ENCODE results near the gene MACROD2.

The MACROD2 gene

GRCh38 chr20:14866841-14867514 is 871.7 kb downstream of the MACROD2 start:
- no peak for DNase-seq (ENCODE audit: low spot score)

GRCh38 chr20:14877301-14878028 is 882.1 kb downstream of the MACROD2 start:
- no peak for DNase-seq (ENCODE audit: low spot score)

- DNase-seq (ENCODE audit: low spot score) = no peak
These were observed 883.3 kb downstream of the MACROD2 start for GRCh38 chr20:14878676-14879019.

GRCh38 chr20:14879020-14879697 is 883.8 kb downstream of the MACROD2 start:
- DNase-seq (ENCODE audit: low spot score) = no peak

GRCh38 chr20:14879839-14880238 is 884.5 kb downstream of the MACROD2 start:
- no peak for DNase-seq (ENCODE audit: low spot score)

- no peak for DNase-seq (ENCODE audit: low spot score)
These were observed 886.2 kb downstream of the MACROD2 start for GRCh38 chr20:14881518-14881917.

GRCh38 chr20:14882157-14882556 is 886.8 kb downstream of the MACROD2 start:
- DNase-seq (ENCODE audit: low spot score) = no peak

- no peak for DNase-seq (ENCODE audit: low spot score)
These were observed 887.5 kb downstream of the MACROD2 start for GRCh38 chr20:14882846-14883245.

GRCh38 chr20:14883324-14883723 is 888.0 kb downstream of the MACROD2 start:
- no peak for DNase-seq (ENCODE audit: low spot score)

GRCh38 chr20:14885661-14886060 is 890.3 kb downstream of the MACROD2 start:
- DNase-seq (ENCODE audit: low spot score) = no peak

- DNase-seq (ENCODE audit: low spot score) = no peak
These were observed 892.8 kb downstream of the MACROD2 start for GRCh38 chr20:14888134-14888533.

GRCh38 chr20:14889496-14890255 is 894.4 kb downstream of the MACROD2 start:
- no peak for DNase-seq (ENCODE audit: low spot score)

GRCh38 chr20:14890713-14891112 is 895.4 kb downstream of the MACROD2 start:
- no peak for DNase-seq (ENCODE audit: low spot score)

GRCh38 chr20:14892782-14893181 is 897.5 kb downstream of the MACROD2 start:
- no peak for DNase-seq (ENCODE audit: low spot score)

GRCh38 chr20:14896569-14896968 is 901.3 kb downstream of the MACROD2 start:
- no peak for DNase-seq (ENCODE audit: low spot score)

- DNase-seq (ENCODE audit: low spot score) = no peak
These were observed 902.3 kb downstream of the MACROD2 start for GRCh38 chr20:14897608-14898007.

GRCh38 chr20:14902432-14903089 is 907.2 kb downstream of the MACROD2 start:
- no peak for DNase-seq (ENCODE audit: low spot score)

GRCh38 chr20:14906908-14907434 is 911.7 kb downstream of the MACROD2 start:
- DNase-seq (ENCODE audit: low spot score) = no peak

- no peak for DNase-seq (ENCODE audit: low spot score)
These were observed 914.8 kb downstream of the MACROD2 start for GRCh38 chr20:14910126-14910525.

GRCh38 chr20:14913896-14914620 is 918.7 kb downstream of the MACROD2 start:
- no peak for DNase-seq (ENCODE audit: low spot score)

GRCh38 chr20:14914633-14915032 is 919.3 kb downstream of the MACROD2 start:
- DNase-seq (ENCODE audit: low spot score) = no peak

Measured in D341Med (cell line).